CD14-positive monocyte (primary cell): ENCODE results near the gene CMTM2. TPM values are rescaled to one million over a fixed set of nuclear protein-coding genes. Genes with fewer than 3 reads are reported as not detected.

Source experiments
- DNase-seq, 3 donors: peaks; one replicate each; pipeline ENCODE4 v3.0.0-alpha.2; 2011 to 2022
- H2AFZ ChIP-seq: 2 replicates; pipeline ENCODE4 v1.6.0; 2012; ENCODE audit warnings: mild to moderate bottlenecking, low read depth, low read length, inconsistent platforms; ENCODE audit not compliant: insufficient read depth, poor library complexity, severe bottlenecking
- H3K27ac ChIP-seq, 2 donors: 1 replicate in 1 of 2; 2 replicates in 1 of 2; pipeline ENCODE4 v1.5.1; 2012 to 2013; ENCODE audit warnings: low read length in 2 of 2, control low read depth in 1 of 2, inconsistent platforms in 1 of 2, low read depth in 1 of 2, mild to moderate bottlenecking in 1 of 2
- H3K27me3 ChIP-seq, 2 donors: one replicate each; pipeline versions ENCODE4 v1.6.0 to v1.6.1; 2011 to 2013; ENCODE audit warnings: low read length in 2 of 2; ENCODE audit not compliant: control insufficient read depth in 2 of 2, insufficient read depth in 2 of 2
- H3K36me3 ChIP-seq, 2 donors: replicated peaks in 1 of 2; 1 replicate in 1 of 2; 2 replicates in 1 of 2; pipeline versions ENCODE4 v1.5.1 to v1.6.1; 2012 to 2013; ENCODE audit warnings: low read length in 2 of 2, control low read depth in 1 of 2, inconsistent platforms in 1 of 2, mild to moderate bottlenecking in 1 of 2; ENCODE audit not compliant: insufficient read depth in 2 of 2, control insufficient read depth in 1 of 2
- H3K4me1 ChIP-seq, 2 donors: 1 replicate in 1 of 2; 2 replicates in 1 of 2; pipeline versions ENCODE4 v1.5.1 to v1.6.1; 2012 to 2013; ENCODE audit warnings: low read length in 2 of 2, control low read depth in 1 of 2, inconsistent platforms in 1 of 2, mild to moderate bottlenecking in 1 of 2, moderate library complexity in 1 of 2; ENCODE audit not compliant: insufficient read depth in 2 of 2, control insufficient read depth in 1 of 2
- H3K4me2 ChIP-seq: replicated peaks from 2 replicates; pipeline ENCODE3; 2012; ENCODE audit warnings: low read length, moderate library complexity, mild to moderate bottlenecking; ENCODE audit not compliant: poor library complexity, severe bottlenecking; ENCODE audit errors: extremely low read depth
- H3K4me3 ChIP-seq, 3 experiments: fragments of 200-600 bp in 1 of 3; sonication (generic) in 1 of 3; replicated peaks in 1 of 3; 1 replicate in 2 of 3; 2 replicates in 1 of 3; pipeline ENCODE4 v1.5.1; 2011 to 2013; ENCODE audit warnings: low read length in 3 of 3, mild to moderate bottlenecking in 3 of 3, control low read depth in 2 of 3, low read depth in 2 of 3, inconsistent platforms in 1 of 3, moderate library complexity in 1 of 3
- H3K79me2 ChIP-seq: 2 replicates; pipeline ENCODE4 v1.6.0; 2012; ENCODE audit warnings: mild to moderate bottlenecking, control low read depth, inconsistent platforms, low read length, moderate library complexity; ENCODE audit not compliant: insufficient read depth
- H3K9ac ChIP-seq: 2 replicates; pipeline ENCODE4 v1.6.0; 2017; ENCODE audit warnings: low read length, mild to moderate bottlenecking; ENCODE audit not compliant: insufficient read depth, poor library complexity, severe bottlenecking
- H3K9me3 ChIP-seq, 2 donors: replicated peaks in 1 of 2; 1 replicate in 1 of 2; 2 replicates in 1 of 2; pipeline versions ENCODE4 v1.5.1 to v1.6.1; 2012 to 2013; ENCODE audit warnings: low read length in 2 of 2, control low read depth in 1 of 2; ENCODE audit not compliant: control insufficient read depth in 1 of 2, insufficient read depth in 1 of 2
- H4K20me1 ChIP-seq: 2 replicates; pipeline ENCODE4 v1.6.0; 2012; ENCODE audit warnings: mild to moderate bottlenecking, low read length, control low read depth, moderate library complexity; ENCODE audit not compliant: insufficient read depth
- H3K27ac Mint-ChIP-seq, 7 donors: one replicate each; pipeline ENCODE4 v1.8.0; 2020; ENCODE audit warnings: mild to moderate bottlenecking in 7 of 7, mixed read lengths in 7 of 7, moderate library complexity in 6 of 7, inconsistent platforms in 2 of 7
- H3K27me3 Mint-ChIP-seq, 3 donors: one replicate each; pipeline ENCODE4 v1.8.0; 2021 to 2022; ENCODE audit warnings: low read depth in 3 of 3, mild to moderate bottlenecking in 3 of 3, mixed read lengths in 3 of 3, moderate library complexity in 3 of 3, inconsistent platforms in 1 of 3
- H3K36me3 Mint-ChIP-seq, 2 donors: one replicate each; pipeline ENCODE4 v1.8.0; 2020; ENCODE audit warnings: mixed read lengths in 2 of 2, inconsistent platforms in 1 of 2, mild to moderate bottlenecking in 1 of 2
- H3K4me1 Mint-ChIP-seq: one replicate; pipeline ENCODE4 v1.8.0; 2020; ENCODE audit warnings: mild to moderate bottlenecking, mixed read lengths
- H3K4me3 Mint-ChIP-seq, 2 donors: one replicate each; pipeline ENCODE4 v1.8.0; 2020; ENCODE audit warnings: mild to moderate bottlenecking in 2 of 2, mixed read lengths in 2 of 2, moderate library complexity in 1 of 2
- H3K9me3 Mint-ChIP-seq, 7 donors: one replicate each; pipeline ENCODE4 v1.8.0; 2020 to 2022; ENCODE audit warnings: mixed read lengths in 7 of 7, mild to moderate bottlenecking in 6 of 7, moderate library complexity in 6 of 7, inconsistent platforms in 2 of 7
- WGBS: methylation state at CpG from one replicate; pipeline ENCODE4 v1.1.5; 2013; ENCODE audit warnings: missing lambda C conversion rate; ENCODE audit not compliant: insufficient coverage; 5-methylcytosine and 5-hydroxymethylcytosine counted together
- intact Hi-C, 2 donors: fragments of 100-400 bp; cut with micrococcal nuclease; formaldehyde crosslinking; loops; one replicate each; pipeline versions ENCODE4 v1.15.0 to v1.15.1; 2023
- polyA plus RNA-seq, 3 donors: library from polyadenylated mRNA; depleted of rRNA in 1 of 3; unstranded in 2 of 3; stranded (reverse) in 1 of 3; fragments of 300-500 nt in 2 of 3; fragments of >200 nt in 1 of 3; fragmentation: Illumina TruSeq in 2 of 3; gene quantifications; 1 replicate in 2 of 3; 2 replicates in 1 of 3; pipeline ENCODE4 v1.2.3, GENCODE V29; 2012 to 2021
- TF ChIP-seq, protein P1 (sequence below): fragments of 200-600 bp; IDR thresholded peaks from one replicate; pipeline ENCODE4 v1.8.0; 2022; ENCODE audit warnings: antibody characterized with exemption, mild to moderate bottlenecking

The CMTM2 gene
- polyA plus RNA-seq, 3 donors: 11.0 to 41.6 (median 39.1) TPM

DNA sequence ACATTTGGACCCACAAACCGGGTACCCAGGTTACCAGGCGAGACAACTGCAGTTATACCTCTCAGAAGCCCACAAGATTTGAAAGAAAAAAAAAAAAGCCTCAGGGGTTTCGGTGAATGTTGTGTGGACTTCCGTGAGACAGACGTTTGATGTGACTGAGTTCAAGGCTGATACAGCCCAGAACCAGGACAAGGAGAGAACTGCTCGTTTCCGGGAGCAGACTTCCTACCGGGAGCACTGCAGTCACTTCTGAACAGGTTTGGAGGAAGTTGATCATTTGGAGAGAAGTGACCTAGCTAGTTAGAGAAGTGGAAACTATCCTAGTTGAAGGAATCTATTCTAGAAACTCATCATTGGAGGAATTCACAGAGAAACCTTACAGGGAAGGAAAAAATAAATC, 26.0 kb upstream of the CMTM2 start:
- TF ChIP-seq, protein P1, sequence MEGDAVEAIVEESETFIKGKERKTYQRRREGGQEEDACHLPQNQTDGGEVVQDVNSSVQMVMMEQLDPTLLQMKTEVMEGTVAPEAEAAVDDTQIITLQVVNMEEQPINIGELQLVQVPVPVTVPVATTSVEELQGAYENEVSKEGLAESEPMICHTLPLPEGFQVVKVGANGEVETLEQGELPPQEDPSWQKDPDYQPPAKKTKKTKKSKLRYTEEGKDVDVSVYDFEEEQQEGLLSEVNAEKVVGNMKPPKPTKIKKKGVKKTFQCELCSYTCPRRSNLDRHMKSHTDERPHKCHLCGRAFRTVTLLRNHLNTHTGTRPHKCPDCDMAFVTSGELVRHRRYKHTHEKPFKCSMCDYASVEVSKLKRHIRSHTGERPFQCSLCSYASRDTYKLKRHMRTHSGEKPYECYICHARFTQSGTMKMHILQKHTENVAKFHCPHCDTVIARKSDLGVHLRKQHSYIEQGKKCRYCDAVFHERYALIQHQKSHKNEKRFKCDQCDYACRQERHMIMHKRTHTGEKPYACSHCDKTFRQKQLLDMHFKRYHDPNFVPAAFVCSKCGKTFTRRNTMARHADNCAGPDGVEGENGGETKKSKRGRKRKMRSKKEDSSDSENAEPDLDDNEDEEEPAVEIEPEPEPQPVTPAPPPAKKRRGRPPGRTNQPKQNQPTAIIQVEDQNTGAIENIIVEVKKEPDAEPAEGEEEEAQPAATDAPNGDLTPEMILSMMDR: no peak
- peaks cover 76% of the 10 kb centered on the region for H3K4me1 Mint-ChIP-seq
- peaks cover 81% of the 10 kb centered on the region for H3K79me2 ChIP-seq
- H3K9me3 ChIP-seq: no peaks in the 10 kb centered on the region
- H3K27me3 ChIP-seq: no peaks in the 10 kb centered on the region
- peak overlapping the region; percentile 80 for H2AFZ ChIP-seq
- H3K4me3 Mint-ChIP-seq: peak overlapping the region; percentile 95 to 100
- peak in 2 of 3 donors; percentile 44 to 60 for DNase-seq
- no peaks in the 10 kb centered on the region for H3K9me3 Mint-ChIP-seq
- H3K27ac ChIP-seq: peak overlapping the region in 1 of 2 donors; percentile 86
- peaks cover 6 to 29% of the 10 kb centered on the region in 2 donors for H3K36me3 ChIP-seq
- 0% methylated on average over 3 of the region's 8 CpGs for WGBS
- peaks cover 33 to 41% of the 10 kb centered on the region in 2 donors for H3K36me3 Mint-ChIP-seq
- peak overlapping the region; percentile 80 to 97 (median 93) for H3K27ac Mint-ChIP-seq
- peak overlapping the region; percentile 88 for H3K4me2 ChIP-seq
- H3K27me3 Mint-ChIP-seq: no peaks in the 10 kb centered on the region
- H3K4me1 ChIP-seq: peaks cover 67 to 92% of the 10 kb centered on the region in 2 donors
- peak overlapping the region; percentile 57 to 90 (median 71) for H3K4me3 ChIP-seq
- H4K20me1 ChIP-seq: peaks cover 48% of the 10 kb centered on the region
- intact Hi-C loops: loop anchor here (2.0 to 10.0 kb wide), 5 partner anchors 34 to 76 kb away; no protein-coding TSS in a partner anchor
- H3K9ac ChIP-seq: peak overlapping the region; percentile 70

DNA sequence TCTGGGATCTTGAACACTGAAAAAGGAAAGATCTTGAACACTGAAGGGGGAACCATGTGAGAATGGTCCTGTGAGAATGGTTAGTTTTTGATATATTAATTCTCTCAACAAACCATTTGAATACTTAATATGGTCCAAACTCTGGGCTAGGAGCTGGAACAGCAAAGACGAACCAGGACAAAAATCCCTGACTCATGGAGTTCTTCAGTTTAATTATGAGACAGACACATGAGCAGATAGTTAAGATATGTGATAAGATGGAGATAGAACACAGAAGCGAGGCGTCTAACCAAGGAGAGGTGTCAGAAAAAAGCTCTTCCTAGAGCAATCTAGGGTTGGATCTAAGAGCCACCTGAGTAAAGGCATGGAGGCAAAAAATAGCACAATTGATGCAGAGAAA, 25.2 kb upstream of the CMTM2 start:
- peaks cover 59 to 85% of the 10 kb centered on the region in 2 donors for H3K4me1 ChIP-seq
- intact Hi-C loops: loop anchor here (5.0 to 10.0 kb wide), 4 partner anchors 33 to 77 kb away; no protein-coding TSS in a partner anchor
- no peak for DNase-seq
- H3K9ac ChIP-seq: no peak overlapping the region
- H3K4me3 ChIP-seq: peak overlapping the region; percentile 57 to 90 (median 71)
- Mint-ChIP-seq H3K27ac (peak overlapping the region in 4 of 7 donors; percentile 42 to 97 (median 88)), H3K9me3 (no peaks in the 10 kb centered on the region), H3K4me3 (peak overlapping the region; percentile 95 to 100), H3K36me3 (peaks cover 41 to 47% of the 10 kb centered on the region in 2 donors), H3K4me1 (peaks cover 71% of the 10 kb centered on the region), H3K27me3 (no peaks in the 10 kb centered on the region)
- peaks cover 14 to 37% of the 10 kb centered on the region in 2 donors for H3K36me3 ChIP-seq
- H3K27ac ChIP-seq: peak overlapping the region in 1 of 2 donors; percentile 86
- TF ChIP-seq, protein P1: no peak
- no CpG with 5 or more reads among the region's 3 CpGs for WGBS
- no peaks in the 10 kb centered on the region for H3K9me3 ChIP-seq
- H2AFZ ChIP-seq: no peak overlapping the region
- H4K20me1 ChIP-seq: peaks cover 56% of the 10 kb centered on the region
- H3K4me2 ChIP-seq: peak overlapping the region; percentile 88
- H3K79me2 ChIP-seq: peaks cover 89% of the 10 kb centered on the region
- H3K27me3 ChIP-seq: no peaks in the 10 kb centered on the region
